ENCODE data around the gene FOXI3. TPM values are rescaled to one million over a fixed set of nuclear protein-coding genes. Genes with fewer than 3 reads are reported as not detected.

The FOXI3 gene
- total and polyA plus RNA-seq, 2 donors (not counting 3 experiments of a cell fraction or from before 2014, with no cell fraction given) = not detected

DNA sequence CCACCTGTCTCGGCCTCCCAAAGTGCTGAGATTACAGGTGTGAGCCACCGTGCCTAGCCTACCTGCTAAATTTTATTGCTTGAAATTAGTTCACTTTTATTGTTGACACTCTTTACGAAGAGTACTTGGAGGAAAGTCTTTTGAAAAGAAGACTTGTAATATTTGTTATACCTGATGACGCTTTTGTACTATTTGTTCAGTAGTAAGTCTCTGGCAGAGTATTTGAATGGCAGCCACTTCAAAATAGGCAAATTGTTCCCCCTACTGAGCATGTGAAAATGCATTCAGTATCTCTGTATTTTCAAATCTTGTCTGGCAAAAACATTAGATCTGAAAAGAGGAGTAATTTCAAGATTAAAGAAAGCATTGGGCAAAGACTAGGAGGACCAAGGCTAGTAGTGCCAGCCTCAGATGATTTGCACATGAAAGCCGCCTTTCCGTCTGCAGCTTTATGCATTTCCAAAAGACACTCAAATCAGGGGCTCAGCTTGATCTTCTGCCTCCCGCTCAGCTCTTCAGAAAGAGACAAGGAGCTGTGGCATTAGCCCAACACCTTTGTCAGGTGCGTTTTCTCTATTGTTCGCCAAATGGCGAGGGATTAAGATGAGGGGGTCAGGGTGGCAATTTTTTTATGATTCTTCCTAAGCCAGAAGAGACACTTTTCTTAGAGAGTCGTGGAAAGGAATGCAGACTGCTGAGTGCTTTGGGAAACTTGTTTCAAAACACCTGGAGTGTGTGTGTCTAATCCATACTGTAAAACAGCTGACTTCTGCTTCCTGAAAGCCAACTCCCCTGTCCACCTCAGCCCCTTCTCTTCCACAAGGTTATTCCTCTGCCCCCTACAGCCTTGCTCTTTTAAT, 18.8 kb upstream of the FOXI3 start:
- no peaks in the 10 kb centered on the region for H4K20me1 ChIP-seq (replicated peaks; ENCODE audit: control insufficient read depth, extremely low read depth, insufficient read depth, low read length)
- no peaks in the 10 kb centered on the region for H3K27me3 ChIP-seq (ENCODE audit: control insufficient read depth in 2 of 2, insufficient read depth in 2 of 2, low read length in 2 of 2)
- dilution Hi-C loops (cut with MboI; ENCODE audit: extremely low pct_ligation_motif_present, low sequenced_read_pairs) (no loop called here), intact Hi-C loops (cut with micrococcal nuclease) (no loop called here)
- no peak overlapping the region for H2AFZ ChIP-seq (ENCODE audit: low read depth, low read length)
- no peak overlapping the region for H3K27ac ChIP-seq (ENCODE audit: insufficient read depth, low read depth, low read length)
- H3K4me2 ChIP-seq (ENCODE audit: insufficient read depth, low read length) = no peak overlapping the region
- TF ChIP-seq FOS (IDR thresholded peaks at IDR 0.05; ENCODE audit: borderline replicate concordance, insufficient read depth, low read length) (no peak), EZH2 (IDR thresholded peaks at IDR 0.05; ENCODE audit: borderline replicate concordance, low read depth, low read length, severe bottlenecking) (no peak), POLR2AphosphoS5 (IDR thresholded peaks at IDR 0.05; ENCODE audit: insufficient read depth, low read depth, low read length) (no peak), GATA2 (IDR thresholded peaks at IDR 0.05; ENCODE audit: insufficient read depth, insufficient read length, low read depth, low read length) (no peak), MYC (IDR thresholded peaks at IDR 0.05; ENCODE audit: low read depth, low read length) (no peak)
- TF ChIP-seq, protein P1, sequence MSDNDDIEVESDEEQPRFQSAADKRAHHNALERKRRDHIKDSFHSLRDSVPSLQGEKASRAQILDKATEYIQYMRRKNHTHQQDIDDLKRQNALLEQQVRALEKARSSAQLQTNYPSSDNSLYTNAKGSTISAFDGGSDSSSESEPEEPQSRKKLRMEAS (IDR thresholded peaks at IDR 0.05; ENCODE audit: insufficient read depth, insufficient read length) = no peak
- TF ChIP-seq, protein P2, sequence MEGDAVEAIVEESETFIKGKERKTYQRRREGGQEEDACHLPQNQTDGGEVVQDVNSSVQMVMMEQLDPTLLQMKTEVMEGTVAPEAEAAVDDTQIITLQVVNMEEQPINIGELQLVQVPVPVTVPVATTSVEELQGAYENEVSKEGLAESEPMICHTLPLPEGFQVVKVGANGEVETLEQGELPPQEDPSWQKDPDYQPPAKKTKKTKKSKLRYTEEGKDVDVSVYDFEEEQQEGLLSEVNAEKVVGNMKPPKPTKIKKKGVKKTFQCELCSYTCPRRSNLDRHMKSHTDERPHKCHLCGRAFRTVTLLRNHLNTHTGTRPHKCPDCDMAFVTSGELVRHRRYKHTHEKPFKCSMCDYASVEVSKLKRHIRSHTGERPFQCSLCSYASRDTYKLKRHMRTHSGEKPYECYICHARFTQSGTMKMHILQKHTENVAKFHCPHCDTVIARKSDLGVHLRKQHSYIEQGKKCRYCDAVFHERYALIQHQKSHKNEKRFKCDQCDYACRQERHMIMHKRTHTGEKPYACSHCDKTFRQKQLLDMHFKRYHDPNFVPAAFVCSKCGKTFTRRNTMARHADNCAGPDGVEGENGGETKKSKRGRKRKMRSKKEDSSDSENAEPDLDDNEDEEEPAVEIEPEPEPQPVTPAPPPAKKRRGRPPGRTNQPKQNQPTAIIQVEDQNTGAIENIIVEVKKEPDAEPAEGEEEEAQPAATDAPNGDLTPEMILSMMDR (IDR thresholded peaks at IDR 0.05; ENCODE audit: extremely low read depth in 1 of 2, insufficient read depth in 1 of 2, low read depth in 1 of 2, low read length in 2 of 2) = no peak
- no TSS peak for BruUV-seq (replicated peaks)
- FAIRE-seq (no peak), DNase-seq (ENCODE audit: low read depth, low spot score) (no peak)
- H3K79me2 ChIP-seq (ENCODE audit: control insufficient read depth, insufficient read depth, low read length) = no peaks in the 10 kb centered on the region
- ChIA-PET POLR2A (interaction anchor here (0.7 kb wide), 1 partner anchor 66 kb away, joined by 5 read pairs; no protein-coding TSS in a partner anchor), CTCF (no interaction called here)
- no peaks in the 10 kb centered on the region for H3K9me1 ChIP-seq (replicated peaks; ENCODE audit: control insufficient read depth, extremely low read depth, insufficient read depth, low read length)
- no peaks in the 10 kb centered on the region for H3K9me3 ChIP-seq (replicated peaks; ENCODE audit: control insufficient read depth, insufficient read depth, low read length)
- H3K36me3 ChIP-seq (ENCODE audit: control insufficient read depth in 2 of 2, extremely low read depth in 1 of 2, insufficient read depth in 2 of 2, low read length in 2 of 2) = no peaks in the 10 kb centered on the region
- no peaks in the 10 kb centered on the region for H3K4me1 ChIP-seq (ENCODE audit: control insufficient read depth, extremely low read depth, insufficient read depth, low read length)
- H3K4me3 ChIP-seq (replicated peaks in 1 of 3; ENCODE audit: insufficient read depth in 1 of 3, low read depth in 1 of 3, low read length in 3 of 3) = no peak overlapping the region
- H3K9ac ChIP-seq (replicated peaks; ENCODE audit: extremely low read depth, insufficient read depth, low read length) = no peak overlapping the region

Data from endothelial cell of umbilical vein (primary cell).